ENCODE results near the gene BGN. TPM values are rescaled to one million over a fixed set of nuclear protein-coding genes. Genes with fewer than 3 reads are reported as not detected.

Gene BGN
- polyA plus RNA-seq, 3 donors: not detected

GRCh38 chrX:153457827-153458466, 36.8 kb upstream of the BGN start:
- Mint-ChIP-seq H3K4me3 (no peak overlapping the region), H3K27me3 (ENCODE audit: low read depth in 3 of 3) (peaks cover 0 to 8% (median 0%) of the 10 kb centered on the region in 3 donors), H3K9me3 (no peaks in the 10 kb centered on the region), H3K27ac (no peak overlapping the region), H3K4me1 (no peaks in the 10 kb centered on the region), H3K36me3 (peaks cover 33 to 61% of the 10 kb centered on the region in 2 donors)
- H3K9me3 ChIP-seq (replicated peaks in 1 of 2; ENCODE audit: control insufficient read depth in 1 of 2, insufficient read depth in 1 of 2, low read length in 2 of 2): no peaks in the 10 kb centered on the region
- H3K9ac ChIP-seq (ENCODE audit: insufficient read depth, low read length, poor library complexity, severe bottlenecking): no peak overlapping the region
- no peaks in the 10 kb centered on the region for H3K79me2 ChIP-seq (ENCODE audit: insufficient read depth, low read length)
- no peaks in the 10 kb centered on the region for H3K4me1 ChIP-seq (ENCODE audit: control insufficient read depth in 1 of 2, insufficient read depth in 2 of 2, low read length in 2 of 2)
- TF ChIP-seq CTCF (IDR thresholded peaks at IDR 0.05): no peak
- peaks cover 51 to 61% of the 10 kb centered on the region in 2 donors for H3K36me3 ChIP-seq (replicated peaks in 1 of 2; ENCODE audit: control insufficient read depth in 1 of 2, insufficient read depth in 2 of 2, low read length in 2 of 2)
- H2AFZ ChIP-seq (ENCODE audit: insufficient read depth, low read depth, low read length, poor library complexity, severe bottlenecking): no peak overlapping the region
- H3K27me3 ChIP-seq (ENCODE audit: control insufficient read depth in 2 of 2, insufficient read depth in 2 of 2, low read length in 2 of 2): no peaks in the 10 kb centered on the region
- H3K4me2 ChIP-seq (replicated peaks; ENCODE audit: extremely low read depth, low read length, poor library complexity, severe bottlenecking): no peak overlapping the region
- no peak overlapping the region for H3K4me3 ChIP-seq (replicated peaks in 1 of 3; ENCODE audit: low read depth in 2 of 3, low read length in 3 of 3)
- H4K20me1 ChIP-seq (ENCODE audit: insufficient read depth, low read length): no peaks in the 10 kb centered on the region
- no peak overlapping the region for H3K27ac ChIP-seq (ENCODE audit: low read depth in 1 of 2, low read length in 2 of 2)
- intact Hi-C loops (cut with micrococcal nuclease): no loop called here
- WGBS (ENCODE audit: insufficient coverage): 95% methylated on average over 8 of the region's 17 CpGs
- DNase-seq: no peak

GRCh38 chrX:153458476-153458875, 36.3 kb upstream of the BGN start:
- H3K4me1 Mint-ChIP-seq: no peaks in the 10 kb centered on the region
- H3K4me3 Mint-ChIP-seq: no peak overlapping the region
- no peaks in the 10 kb centered on the region for H3K4me1 ChIP-seq (ENCODE audit: control insufficient read depth in 1 of 2, insufficient read depth in 2 of 2, low read length in 2 of 2)
- no peak overlapping the region for H3K27ac Mint-ChIP-seq
- no peaks in the 10 kb centered on the region for H3K79me2 ChIP-seq (ENCODE audit: insufficient read depth, low read length)
- H3K27me3 ChIP-seq (ENCODE audit: control insufficient read depth in 2 of 2, insufficient read depth in 2 of 2, low read length in 2 of 2): no peaks in the 10 kb centered on the region
- intact Hi-C loops (cut with micrococcal nuclease): no loop called here
- no peak overlapping the region for H3K4me3 ChIP-seq (replicated peaks in 1 of 3; ENCODE audit: low read depth in 2 of 3, low read length in 3 of 3)
- H4K20me1 ChIP-seq (ENCODE audit: insufficient read depth, low read length): no peaks in the 10 kb centered on the region
- H3K9me3 ChIP-seq (replicated peaks in 1 of 2; ENCODE audit: control insufficient read depth in 1 of 2, insufficient read depth in 1 of 2, low read length in 2 of 2): no peaks in the 10 kb centered on the region
- no peaks in the 10 kb centered on the region for H3K9me3 Mint-ChIP-seq
- H3K36me3 Mint-ChIP-seq: peaks cover 32 to 60% of the 10 kb centered on the region in 2 donors
- peaks cover 0 to 8% (median 0%) of the 10 kb centered on the region in 3 donors for H3K27me3 Mint-ChIP-seq (ENCODE audit: low read depth in 3 of 3)
- WGBS (ENCODE audit: insufficient coverage): 100% methylated on average over 1 of the region's 4 CpGs
- no peak for DNase-seq
- peaks cover 52 to 66% of the 10 kb centered on the region in 2 donors for H3K36me3 ChIP-seq (replicated peaks in 1 of 2; ENCODE audit: control insufficient read depth in 1 of 2, insufficient read depth in 2 of 2, low read length in 2 of 2)
- no peak overlapping the region for H2AFZ ChIP-seq (ENCODE audit: insufficient read depth, low read depth, low read length, poor library complexity, severe bottlenecking)
- no peak for TF ChIP-seq CTCF (IDR thresholded peaks at IDR 0.05)
- H3K4me2 ChIP-seq (replicated peaks; ENCODE audit: extremely low read depth, low read length, poor library complexity, severe bottlenecking): no peak overlapping the region
- H3K9ac ChIP-seq (ENCODE audit: insufficient read depth, low read length, poor library complexity, severe bottlenecking): no peak overlapping the region
- H3K27ac ChIP-seq (ENCODE audit: low read depth in 1 of 2, low read length in 2 of 2): no peak overlapping the region

Measured in CD14-positive monocyte (primary cell).